Mucosa of descending colon (tissue), 3 donors: ENCODE results near the gene FAM83B. TPM values are rescaled to one million over a fixed set of nuclear protein-coding genes. Genes with fewer than 3 reads are reported as not detected.

Experiments
- ATAC-seq: fragments of 200-7000 bp; cut with Tn5 transposase; one replicate; pipeline ENCODE4 v1.9.1; 2020; ENCODE audit warnings: mild to moderate bottlenecking, moderate library complexity
- DNase-seq, 3 donors: peaks; one replicate each; pipeline ENCODE4 v3.0.0-alpha.2; 2020
- H3K36me3 ChIP-seq: fragments of 200-600 bp; one replicate; pipeline ENCODE4 v1.8.0; 2021; ENCODE audit warnings: low read depth, mild to moderate bottlenecking
- H3K4me1 ChIP-seq: fragments of 200-600 bp; one replicate; pipeline ENCODE4 v1.8.0; 2021; ENCODE audit warnings: low read depth, mild to moderate bottlenecking
- H3K4me3 ChIP-seq: fragments of 200-600 bp; one replicate; pipeline ENCODE4 v1.8.0; 2021; ENCODE audit warnings: mild to moderate bottlenecking
- H3K9me3 ChIP-seq: fragments of 200-600 bp; one replicate; pipeline ENCODE4 v1.8.0; 2021; ENCODE audit warnings: mild to moderate bottlenecking
- CTCF ChIP-seq: fragments of 200-600 bp; IDR thresholded peaks from one replicate; pipeline ENCODE4 v1.8.0; 2022; ENCODE audit warnings: antibody characterized with exemption, mild to moderate bottlenecking
- intact Hi-C, 2 donors: fragments of 100-400 bp; cut with DNase I in 1 of 2; cut with micrococcal nuclease in 1 of 2; formaldehyde crosslinking; loops; one replicate each; pipeline versions ENCODE4 v1.11.0 to v1.11.1; 2022; cut with DNase I, micrococcal nuclease
- total RNA-seq, 3 donors: library from RNA; stranded (reverse); fragmentation: NEBNext Ultra II Directional in 2 of 3; extraction: Animal tissue kit (Norgen Biotek cat#: 25700) in 2 of 3; gene quantifications; one replicate each; pipeline versions ENCODE4 v1.2.1 to v1.2.4, GENCODE V29; 2021 to 2023
- donor health status: DM: no; HTN: no; CAD: no; lungs with moderate emphysema.
- donor health status: DM: no; HTN: no; CAD: no.
- donor health status: DM: no; HTN: yes; CAD: no.

The FAM83B gene
- total RNA-seq, 3 donors from 2014 or later = 17.5 to 46.5 (median 39.5) TPM

- TF ChIP-seq CTCF = no peak
- DNase-seq = no peak
- Histone ChIP-seq H3K36me3 (no peaks in the 10 kb centered on the region), H3K4me3 (no peak overlapping the region), H3K4me1 (peaks cover 2% of the 10 kb centered on the region), H3K9me3 (peaks cover 14% of the 10 kb centered on the region)
- intact Hi-C loops = no loop called here
- no peak for ATAC-seq
Observed at GRCh38 chr6:54929245-54929909, 82.8 kb downstream of the FAM83B start.

GRCh38 chr6:54932622-54933021 is 86.1 kb downstream of the FAM83B start:
- Histone ChIP-seq H3K4me1 (peaks cover 2% of the 10 kb centered on the region), H3K36me3 (no peaks in the 10 kb centered on the region), H3K9me3 (peaks cover 14% of the 10 kb centered on the region), H3K4me3 (no peak overlapping the region)
- TF ChIP-seq CTCF = no peak
- intact Hi-C loops = no loop called here
- DNase-seq = no peak
- no peak for ATAC-seq

- peaks cover 2% of the 10 kb centered on the region for H3K4me1 ChIP-seq
- peak; percentile 92 for ATAC-seq
- TF ChIP-seq CTCF = no peak
- intact Hi-C loops = no loop called here
- no peak overlapping the region for H3K4me3 ChIP-seq
- no peaks in the 10 kb centered on the region for H3K36me3 ChIP-seq
- no peak for DNase-seq
- peaks cover 14% of the 10 kb centered on the region for H3K9me3 ChIP-seq
Observed at GRCh38 chr6:54935739-54936138, 89.2 kb downstream of the FAM83B start.

GRCh38 chr6:54937371-54937770 is 90.8 kb downstream of the FAM83B start:
- Histone ChIP-seq H3K36me3 (no peaks in the 10 kb centered on the region), H3K4me1 (peaks cover 2% of the 10 kb centered on the region), H3K9me3 (peaks cover 4% of the 10 kb centered on the region), H3K4me3 (no peak overlapping the region)
- TF ChIP-seq CTCF = no peak
- intact Hi-C loops = no loop called here
- no peak for DNase-seq
- ATAC-seq = no peak

GRCh38 chr6:54957698-54958097 is 111.1 kb downstream of the FAM83B start:
- H3K36me3 ChIP-seq = no peaks in the 10 kb centered on the region
- DNase-seq (no peak), ATAC-seq (no peak)
- H3K4me1 ChIP-seq = no peaks in the 10 kb centered on the region
- TF ChIP-seq CTCF = no peak
- intact Hi-C loops = no loop called here
- no peak overlapping the region for H3K4me3 ChIP-seq
- no peaks in the 10 kb centered on the region for H3K9me3 ChIP-seq

GRCh38 chr6:54958446-54958845 is 111.9 kb downstream of the FAM83B start:
- H3K36me3 ChIP-seq = no peaks in the 10 kb centered on the region
- intact Hi-C loops = no loop called here
- no peak for TF ChIP-seq CTCF
- H3K4me3 ChIP-seq = no peak overlapping the region
- ATAC-seq (no peak), DNase-seq (no peak)
- H3K9me3 ChIP-seq = no peaks in the 10 kb centered on the region
- H3K4me1 ChIP-seq = no peaks in the 10 kb centered on the region
